B cell (primary cell): ENCODE data around the gene EVC. TPM values are rescaled to one million over a fixed set of nuclear protein-coding genes. Genes with fewer than 3 reads are reported as not detected.

Experiments
- ATAC-seq: fragments of 200-7000 bp; cut with Tn5 transposase; one replicate; pipeline ENCODE4 v1.10.0; 2021; ENCODE audit warnings: low read depth, mild to moderate bottlenecking, moderate number of reproducible peaks, moderate library complexity
- CTCF ChIA-PET: fragments of 350-600 bp; sonication (Branson Sonifier 250); formaldehyde crosslinking; loops from one replicate; lab custom pipeline; 2021; ENCODE audit warnings: antibody characterized with exemption, inconsistent platforms; lab: Charles Lee
- POLR2A ChIA-PET: fragments of 350-600 bp; sonication (Branson Sonifier 250); formaldehyde crosslinking; loops from one replicate; lab custom pipeline; 2021; ENCODE audit warnings: antibody characterized with exemption; lab: Charles Lee
- DNase-seq: peaks from one replicate; pipeline ENCODE4 v3.0.0; 2013
- H2AFZ ChIP-seq: 2 replicates; pipeline ENCODE4 v1.6.1; 2012; ENCODE audit warnings: mild to moderate bottlenecking, low read depth, low read length; ENCODE audit not compliant: insufficient read depth, poor library complexity, severe bottlenecking
- H3K27ac ChIP-seq, 2 donors: 1 replicate in 1 of 2; 2 replicates in 1 of 2; pipeline ENCODE4 v1.5.1; 2012 to 2013; ENCODE audit warnings: low read length in 2 of 2, mild to moderate bottlenecking in 2 of 2, moderate library complexity in 1 of 2
- H3K27me3 ChIP-seq, 4 experiments: fragments of 200-600 bp in 1 of 4; sonication (generic) in 1 of 4; replicated peaks in 1 of 4; 1 replicate in 2 of 4; 2 replicates in 2 of 4; pipeline versions ENCODE4 v1.6.1 to v1.7.0; 2013 to 2016; ENCODE audit warnings: low read length in 3 of 4, mild to moderate bottlenecking in 2 of 4, mixed read lengths in 1 of 4, moderate library complexity in 1 of 4; ENCODE audit not compliant: insufficient read depth in 4 of 4, control insufficient read depth in 3 of 4; ENCODE audit errors: control extremely low read depth in 1 of 4
- H3K36me3 ChIP-seq, 2 experiments: replicated peaks in 1 of 2; 1 replicate in 1 of 2; 2 replicates in 1 of 2; pipeline versions ENCODE4 v1.6.1 to v1.7.1; 2013; ENCODE audit warnings: low read length in 1 of 2; ENCODE audit not compliant: insufficient read depth in 2 of 2, control insufficient read depth in 1 of 2; ENCODE audit errors: control extremely low read depth in 1 of 2, extremely low read depth in 1 of 2
- H3K4me1 ChIP-seq, 2 donors: fragments of 200-600 bp in 1 of 2; sonication (generic) in 1 of 2; 1 replicate in 1 of 2; 2 replicates in 1 of 2; pipeline versions ENCODE4 v1.5.1 to v1.6.1; 2013 to 2017; ENCODE audit warnings: low read length in 2 of 2; ENCODE audit not compliant: control insufficient read depth in 2 of 2, insufficient read depth in 2 of 2
- H3K4me2 ChIP-seq: replicated peaks from 2 replicates; pipeline ENCODE3; 2012; ENCODE audit warnings: mild to moderate bottlenecking, low read depth, low read length; ENCODE audit not compliant: poor library complexity, severe bottlenecking
- H3K4me3 ChIP-seq, 5 experiments: fragments of 200-600 bp in 1 of 5; sonication (generic) in 1 of 5; 1 replicate in 3 of 5; 2 replicates in 2 of 5; pipeline versions ENCODE4 v1.5.1 to v1.7.0; 2011 to 2016; ENCODE audit warnings: low read length in 4 of 5, mild to moderate bottlenecking in 4 of 5, low read depth in 2 of 5, control low read depth in 1 of 5, moderate library complexity in 1 of 5; ENCODE audit not compliant: insufficient read depth in 1 of 5; ENCODE audit errors: control extremely low read depth in 1 of 5, extremely low read depth in 1 of 5
- H3K79me2 ChIP-seq: fragments of 200-600 bp; sonication (generic); one replicate; pipeline ENCODE4 v1.6.0; 2016; ENCODE audit warnings: low read length; ENCODE audit not compliant: control insufficient read depth, insufficient read depth
- H3K9ac ChIP-seq: fragments of 200-600 bp; sonication (generic); 2 replicates; pipeline ENCODE4 v1.6.1; 2017; ENCODE audit warnings: mild to moderate bottlenecking, low read length, moderate library complexity
- H3K9me3 ChIP-seq, 3 donors: one replicate each; pipeline versions ENCODE4 v1.6.1 to v1.7.1; 2013; ENCODE audit warnings: low read length in 2 of 3; ENCODE audit not compliant: control insufficient read depth in 2 of 3, insufficient read depth in 1 of 3; ENCODE audit errors: control extremely low read depth in 1 of 3
- H4K20me1 ChIP-seq: 2 replicates; pipeline ENCODE4 v1.6.0; 2012; ENCODE audit warnings: mild to moderate bottlenecking, low read length; ENCODE audit not compliant: insufficient read depth, control insufficient read depth, poor library complexity, severe bottlenecking
- H3K27ac Mint-ChIP-seq: one replicate; pipeline ENCODE4 v1.8.0; 2021; ENCODE audit warnings: mixed read lengths
- H3K27me3 Mint-ChIP-seq: one replicate; pipeline ENCODE4 v1.8.0; 2021; ENCODE audit warnings: mixed read lengths
- H3K4me1 Mint-ChIP-seq: one replicate; pipeline ENCODE4 v1.8.0; 2021; ENCODE audit warnings: mixed read lengths
- H3K4me3 Mint-ChIP-seq: one replicate; pipeline ENCODE4 v1.8.0; 2021; ENCODE audit warnings: mixed read lengths
- H3K9me3 Mint-ChIP-seq: one replicate; pipeline ENCODE4 v1.8.0; 2022; ENCODE audit warnings: mixed read lengths; ENCODE audit not compliant: insufficient read depth
- EZH2 ChIP-seq: IDR thresholded peaks from 2 replicates; pipeline ENCODE4 v1.6.1; 2012; ENCODE audit warnings: borderline replicate concordance, low read depth, mild to moderate bottlenecking, moderate library complexity, low read length; ENCODE audit not compliant: insufficient read depth, poor library complexity, severe bottlenecking
- WGBS: methylation state at CpG from one replicate; pipeline ENCODE4 v1.1.5; 2013; ENCODE audit warnings: missing lambda C conversion rate; ENCODE audit not compliant: insufficient coverage; 5-methylcytosine and 5-hydroxymethylcytosine counted together
- intact Hi-C: fragments of 100-400 bp; cut with micrococcal nuclease; formaldehyde crosslinking; loops from one replicate; pipeline ENCODE4 v1.10.0; 2022
- polyA plus RNA-seq: library from polyadenylated mRNA; depleted of rRNA; stranded (reverse); fragments of >200 nt; gene quantifications from 2 replicates; pipeline ENCODE4 v1.2.3, GENCODE V29; 2012
- total RNA-seq, 2 donors: library from RNA; stranded (reverse); fragments of 120-200 nt in 1 of 2; gene quantifications; 1 replicate in 1 of 2; 2 replicates in 1 of 2; pipeline versions ENCODE4 v1.2.3 to v1.2.4, GENCODE V29; 2013 to 2022
- TF ChIP-seq, protein P1 (sequence below): fragments of 200-600 bp; IDR thresholded peaks from one replicate; pipeline ENCODE4 v1.8.0; 2022; ENCODE audit warnings: antibody characterized with exemption, mild to moderate bottlenecking

The EVC gene
- total and polyA plus RNA-seq, 2 donors (not counting 1 experiment from before 2014, with no cell fraction given) = 1.5 TPM; not detected in 1

DNA sequence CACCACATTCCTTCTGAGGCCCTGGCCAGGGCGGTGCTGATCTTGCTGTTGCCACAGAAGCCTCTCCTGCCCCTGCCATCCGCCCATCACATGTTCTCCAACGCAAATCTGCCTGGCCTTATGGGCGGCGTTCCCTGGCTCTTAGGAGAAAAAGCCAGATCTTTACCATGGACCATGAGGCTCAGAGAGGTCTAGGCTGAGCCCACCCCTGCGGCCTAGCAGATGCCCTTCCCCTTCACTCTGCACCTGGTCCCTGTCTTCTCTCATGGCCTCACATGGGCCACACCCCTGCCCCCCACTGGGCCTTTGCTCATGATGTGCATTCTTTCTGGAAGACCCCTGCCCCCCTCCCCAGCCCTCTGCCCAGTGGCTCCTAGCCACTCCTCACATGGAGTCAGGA lies 103.4 kb downstream of the EVC start:
- H3K27ac ChIP-seq = no peak overlapping the region
- no peaks in the 10 kb centered on the region for H3K9me3 Mint-ChIP-seq
- H3K4me3 Mint-ChIP-seq = no peak overlapping the region
- 94% methylated on average over 6 of the region's 6 CpGs for WGBS
- intact Hi-C loops = no loop called here
- DNase-seq (no peak), ATAC-seq (no peak)
- H3K27ac Mint-ChIP-seq = no peak overlapping the region
- no peaks in the 10 kb centered on the region for H3K4me1 Mint-ChIP-seq
- no peaks in the 10 kb centered on the region for H3K36me3 ChIP-seq
- POLR2A ChIA-PET = no interaction called here
- no peak overlapping the region for H3K4me3 ChIP-seq
- H4K20me1 ChIP-seq = no peaks in the 10 kb centered on the region
- TF ChIP-seq EZH2 = no peak
- TF ChIP-seq, protein P1, sequence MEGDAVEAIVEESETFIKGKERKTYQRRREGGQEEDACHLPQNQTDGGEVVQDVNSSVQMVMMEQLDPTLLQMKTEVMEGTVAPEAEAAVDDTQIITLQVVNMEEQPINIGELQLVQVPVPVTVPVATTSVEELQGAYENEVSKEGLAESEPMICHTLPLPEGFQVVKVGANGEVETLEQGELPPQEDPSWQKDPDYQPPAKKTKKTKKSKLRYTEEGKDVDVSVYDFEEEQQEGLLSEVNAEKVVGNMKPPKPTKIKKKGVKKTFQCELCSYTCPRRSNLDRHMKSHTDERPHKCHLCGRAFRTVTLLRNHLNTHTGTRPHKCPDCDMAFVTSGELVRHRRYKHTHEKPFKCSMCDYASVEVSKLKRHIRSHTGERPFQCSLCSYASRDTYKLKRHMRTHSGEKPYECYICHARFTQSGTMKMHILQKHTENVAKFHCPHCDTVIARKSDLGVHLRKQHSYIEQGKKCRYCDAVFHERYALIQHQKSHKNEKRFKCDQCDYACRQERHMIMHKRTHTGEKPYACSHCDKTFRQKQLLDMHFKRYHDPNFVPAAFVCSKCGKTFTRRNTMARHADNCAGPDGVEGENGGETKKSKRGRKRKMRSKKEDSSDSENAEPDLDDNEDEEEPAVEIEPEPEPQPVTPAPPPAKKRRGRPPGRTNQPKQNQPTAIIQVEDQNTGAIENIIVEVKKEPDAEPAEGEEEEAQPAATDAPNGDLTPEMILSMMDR = no peak
- H3K27me3 ChIP-seq = no peaks in the 10 kb centered on the region
- no peaks in the 10 kb centered on the region for H3K4me1 ChIP-seq
- peaks cover 0 to 8% (median 0%) of the 10 kb centered on the region in 3 donors for H3K9me3 ChIP-seq
- H3K27me3 Mint-ChIP-seq = no peaks in the 10 kb centered on the region
- CTCF ChIA-PET = no interaction called here
- H2AFZ ChIP-seq = no peak overlapping the region
- H3K9ac ChIP-seq = no peak overlapping the region
- no peaks in the 10 kb centered on the region for H3K79me2 ChIP-seq
- no peak overlapping the region for H3K4me2 ChIP-seq

DNA sequence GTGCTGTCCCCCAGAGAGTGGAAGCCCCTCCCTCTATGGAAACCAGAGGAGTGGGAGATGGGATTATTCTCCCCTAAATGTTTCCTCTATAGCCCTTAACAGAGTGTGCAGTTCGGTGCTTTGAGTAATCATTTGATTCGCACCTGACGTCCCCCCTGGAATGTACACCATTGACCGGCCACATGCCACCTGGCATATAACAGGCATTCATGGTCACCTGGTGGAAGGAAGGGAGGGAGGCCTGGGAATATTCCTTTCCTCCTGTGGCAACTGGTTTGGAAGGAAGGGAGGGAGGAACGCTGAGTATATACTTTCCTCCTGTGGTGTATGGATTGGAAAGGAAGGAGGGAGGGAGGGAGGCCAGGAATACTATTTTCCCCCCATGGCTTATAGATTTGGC lies 104.6 kb downstream of the EVC start:
- TF ChIP-seq, protein P1 = no peak
- TF ChIP-seq EZH2 = no peak
- no peaks in the 10 kb centered on the region for H3K9me3 Mint-ChIP-seq
- intact Hi-C loops = no loop called here
- no peak overlapping the region for H3K27ac Mint-ChIP-seq
- Histone ChIP-seq H3K4me3 (no peak overlapping the region), H3K27ac (no peak overlapping the region), H3K9ac (no peak overlapping the region), H3K36me3 (no peaks in the 10 kb centered on the region), H3K4me2 (no peak overlapping the region), H3K79me2 (no peaks in the 10 kb centered on the region), H4K20me1 (no peaks in the 10 kb centered on the region), H2AFZ (no peak overlapping the region), H3K9me3 (no peaks in the 10 kb centered on the region), H3K4me1 (no peaks in the 10 kb centered on the region), H3K27me3 (no peaks in the 10 kb centered on the region)
- no peaks in the 10 kb centered on the region for H3K27me3 Mint-ChIP-seq
- ChIA-PET POLR2A (no interaction called here), CTCF (no interaction called here)
- H3K4me3 Mint-ChIP-seq = no peak overlapping the region
- DNase-seq (no peak), ATAC-seq (no peak)
- WGBS = 92% methylated on average over 5 of the region's 5 CpGs
- H3K4me1 Mint-ChIP-seq = no peaks in the 10 kb centered on the region
